GM12801 (cell line): Measurements from ENCODE around the gene INPP5B.

ENCODE experiments used
- TF ChIP-seq, protein P1 (sequence below): IDR thresholded peaks from one replicate; pipeline ENCODE4 v1.5.1; 2011; ENCODE audit warnings: control low read depth; ENCODE audit not compliant: insufficient read length; ENCODE audit errors: extremely low read depth

Gene INPP5B

DNA sequence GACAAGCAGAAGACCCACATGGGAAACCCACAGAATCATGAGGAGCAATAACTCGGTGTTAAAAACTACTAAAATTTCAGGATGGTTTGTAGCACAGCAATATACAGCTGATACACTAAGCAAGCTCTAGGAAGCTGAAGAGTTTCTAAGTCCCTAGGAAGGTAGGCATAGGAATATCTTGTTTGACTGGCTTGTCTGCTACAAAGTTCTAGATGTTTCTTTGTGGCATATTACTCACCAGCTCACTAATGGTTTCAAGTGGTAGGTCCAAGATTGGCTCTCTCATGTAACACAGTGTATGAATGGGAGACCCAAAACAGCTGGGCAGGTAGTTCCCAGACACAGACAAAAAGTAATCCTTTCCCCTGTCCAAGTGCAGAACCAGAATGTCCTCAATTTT is 74.2 kb downstream of the INPP5B start:
- TF ChIP-seq, protein P1, sequence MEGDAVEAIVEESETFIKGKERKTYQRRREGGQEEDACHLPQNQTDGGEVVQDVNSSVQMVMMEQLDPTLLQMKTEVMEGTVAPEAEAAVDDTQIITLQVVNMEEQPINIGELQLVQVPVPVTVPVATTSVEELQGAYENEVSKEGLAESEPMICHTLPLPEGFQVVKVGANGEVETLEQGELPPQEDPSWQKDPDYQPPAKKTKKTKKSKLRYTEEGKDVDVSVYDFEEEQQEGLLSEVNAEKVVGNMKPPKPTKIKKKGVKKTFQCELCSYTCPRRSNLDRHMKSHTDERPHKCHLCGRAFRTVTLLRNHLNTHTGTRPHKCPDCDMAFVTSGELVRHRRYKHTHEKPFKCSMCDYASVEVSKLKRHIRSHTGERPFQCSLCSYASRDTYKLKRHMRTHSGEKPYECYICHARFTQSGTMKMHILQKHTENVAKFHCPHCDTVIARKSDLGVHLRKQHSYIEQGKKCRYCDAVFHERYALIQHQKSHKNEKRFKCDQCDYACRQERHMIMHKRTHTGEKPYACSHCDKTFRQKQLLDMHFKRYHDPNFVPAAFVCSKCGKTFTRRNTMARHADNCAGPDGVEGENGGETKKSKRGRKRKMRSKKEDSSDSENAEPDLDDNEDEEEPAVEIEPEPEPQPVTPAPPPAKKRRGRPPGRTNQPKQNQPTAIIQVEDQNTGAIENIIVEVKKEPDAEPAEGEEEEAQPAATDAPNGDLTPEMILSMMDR, result no peak

DNA sequence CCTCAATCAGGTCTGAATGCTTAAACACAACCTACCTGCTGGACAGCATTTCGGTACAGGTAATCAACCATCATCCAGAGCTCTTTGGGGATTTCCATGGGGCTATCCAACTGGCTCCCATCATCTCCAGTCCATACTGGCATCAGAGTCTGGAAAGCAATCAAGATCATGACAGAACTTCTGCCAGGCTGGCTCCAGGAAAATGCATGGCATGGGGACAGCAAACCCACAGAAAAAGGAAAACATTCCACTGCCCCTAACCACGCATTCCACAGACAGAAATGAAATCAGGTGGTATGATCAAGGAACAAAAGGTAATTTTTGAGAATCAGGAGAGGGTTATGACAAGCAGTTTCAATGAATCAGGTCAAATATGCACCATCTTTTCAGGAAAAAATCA is 78.4 kb downstream of the INPP5B start:
- TF ChIP-seq, protein P1, result no peak

DNA sequence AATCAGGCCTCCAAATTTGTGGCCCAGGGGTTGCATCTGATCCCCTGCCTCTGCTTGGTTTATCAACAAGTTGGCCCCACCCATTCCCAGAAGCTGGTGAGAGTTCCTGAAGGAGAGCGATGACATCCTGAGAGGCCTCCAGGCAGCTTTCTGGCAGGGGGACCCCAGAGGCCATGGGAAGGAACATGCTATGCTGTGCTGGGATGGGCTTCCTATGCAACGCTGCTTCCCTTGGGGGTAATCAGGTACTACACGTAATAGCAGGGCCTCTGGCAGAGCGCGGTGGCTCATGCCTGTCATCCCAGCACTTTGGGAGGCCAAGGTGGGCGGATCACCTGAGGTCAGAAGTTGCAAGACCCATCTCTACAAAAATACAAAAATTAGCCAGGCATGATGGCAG is 79.1 kb downstream of the INPP5B start:
- TF ChIP-seq, protein P1, result no peak

DNA sequence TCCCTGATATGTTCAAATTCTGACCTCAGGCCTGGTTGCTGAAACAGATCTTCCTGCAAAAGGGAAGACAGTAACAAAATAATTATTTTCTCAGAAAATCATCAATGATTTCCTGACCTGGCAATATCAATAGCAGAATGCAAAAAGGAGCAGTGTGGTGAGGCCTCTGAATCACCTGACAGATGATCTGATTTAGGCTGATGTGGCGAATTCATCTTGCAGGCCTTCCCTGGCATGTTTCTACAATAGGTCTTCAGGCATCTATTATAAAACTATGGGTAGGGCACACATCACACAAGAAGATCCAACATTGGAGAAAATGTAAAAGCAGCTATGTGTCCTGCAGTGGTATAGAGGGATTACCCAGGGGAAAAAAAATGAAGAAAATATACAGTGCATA is 80.4 kb downstream of the INPP5B start:
- TF ChIP-seq, protein P1, result no peak

DNA sequence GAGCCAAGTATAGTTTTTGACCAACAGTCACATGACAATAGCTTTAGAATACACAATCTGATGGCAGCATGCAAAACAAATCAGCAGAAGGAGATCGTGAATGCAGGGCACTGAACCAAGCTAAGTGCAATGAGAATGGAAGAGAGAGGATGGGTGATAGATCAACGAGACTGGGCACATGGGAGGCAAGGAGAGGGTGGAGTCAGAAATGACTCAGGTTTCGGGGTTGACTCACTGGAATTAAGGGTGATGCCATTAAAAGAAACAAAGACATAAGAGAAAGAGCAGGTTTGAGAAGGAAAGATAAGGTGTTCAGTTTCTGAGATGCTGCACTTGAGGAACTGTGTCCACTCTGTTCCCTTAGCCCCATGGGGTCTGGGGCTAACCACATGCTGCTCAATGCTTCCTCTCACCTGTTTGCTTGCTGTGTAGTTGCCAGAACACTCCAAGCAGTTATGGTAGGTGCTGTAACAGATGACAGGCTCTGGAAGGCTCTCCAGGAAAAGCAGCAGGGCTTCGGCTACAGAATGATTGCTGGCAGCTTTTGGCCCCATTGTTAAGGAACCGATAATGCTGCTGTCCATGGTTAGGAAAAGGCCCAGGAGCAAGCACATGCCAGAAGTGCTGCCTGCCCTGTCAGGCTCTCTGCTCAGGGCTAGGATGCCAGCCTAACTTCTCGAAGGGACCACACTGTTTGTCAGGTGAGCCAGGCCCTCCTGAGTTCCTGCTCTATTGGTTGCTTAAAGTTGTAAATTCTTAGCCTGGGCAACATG is 81.3 kb downstream of the INPP5B start:
- TF ChIP-seq, protein P1, result no peak

DNA sequence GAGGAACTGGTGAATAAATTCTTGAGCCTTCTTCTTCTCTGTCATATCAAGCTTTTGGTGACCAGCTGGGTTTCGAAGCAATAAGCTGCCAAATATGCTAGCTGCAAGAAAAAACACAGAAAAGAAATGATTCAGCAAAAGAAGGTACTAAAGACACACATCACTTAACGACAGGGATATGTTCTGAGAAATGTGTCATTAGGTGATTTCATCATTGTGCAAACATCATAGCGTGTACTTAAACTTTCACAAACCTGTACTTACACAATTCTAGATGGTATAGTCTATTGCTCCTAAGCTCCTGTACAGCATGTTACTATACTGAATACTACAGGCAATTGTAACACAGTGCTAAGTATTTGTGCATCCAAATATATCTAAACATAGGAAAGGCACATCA is 84.5 kb downstream of the INPP5B start:
- TF ChIP-seq, protein P1, result no peak

DNA sequence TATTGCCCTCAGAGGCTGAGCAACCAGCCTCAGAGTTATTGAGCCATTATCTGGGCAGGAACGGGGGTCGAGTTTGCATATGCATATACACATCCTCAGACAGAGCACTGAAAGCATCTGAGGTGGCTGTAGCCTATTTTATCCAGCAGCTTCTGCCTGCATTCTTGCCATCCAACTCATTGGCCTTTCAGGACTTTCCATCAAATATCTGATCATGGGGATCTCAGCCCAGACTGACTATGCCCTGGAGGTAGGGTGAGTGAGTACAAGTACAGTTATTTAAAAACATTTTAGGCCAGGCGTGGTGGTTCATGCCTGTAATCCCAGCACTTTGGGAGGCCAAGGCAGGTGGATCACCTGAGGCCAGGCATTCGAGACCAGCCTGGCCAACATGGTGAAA is 85.7 kb downstream of the INPP5B start:
- TF ChIP-seq, protein P1, result no peak
